Fibroblast of mammary gland (primary cell): ENCODE measurements around the gene TRMT112.

Experiments
- DNase-seq: peaks from one replicate; pipeline ENCODE4 v3.0.0-alpha.2; 2010; ENCODE audit warnings: low read depth
- H3K4me3 ChIP-seq: 2 replicates; pipeline ENCODE4 v1.5.1; 2011; ENCODE audit warnings: low read depth, mild to moderate bottlenecking, low read length, moderate library complexity; ENCODE audit not compliant: control insufficient read depth
- TF ChIP-seq, protein P1 (sequence below): conservative IDR thresholded peaks from 2 replicates; pipeline ENCODE4 v1.5.1; 2011; ENCODE audit warnings: low read depth, low read length, inconsistent platforms; ENCODE audit not compliant: control insufficient read depth, insufficient read depth

The TRMT112 gene

GRCh38 chr11:64299847-64300648 is 17.3 kb downstream of the TRMT112 start, which contains the start of gene CATSPERZ:
Gene CATSPERZ, plus strand, starts transcription at chr11:64300358. Its CDS starts 53 bp downstream, at chr11:64300411.
- peak within 1 kb of the TSS; percentile 21 for H3K4me3 ChIP-seq
- TF ChIP-seq, protein P1, sequence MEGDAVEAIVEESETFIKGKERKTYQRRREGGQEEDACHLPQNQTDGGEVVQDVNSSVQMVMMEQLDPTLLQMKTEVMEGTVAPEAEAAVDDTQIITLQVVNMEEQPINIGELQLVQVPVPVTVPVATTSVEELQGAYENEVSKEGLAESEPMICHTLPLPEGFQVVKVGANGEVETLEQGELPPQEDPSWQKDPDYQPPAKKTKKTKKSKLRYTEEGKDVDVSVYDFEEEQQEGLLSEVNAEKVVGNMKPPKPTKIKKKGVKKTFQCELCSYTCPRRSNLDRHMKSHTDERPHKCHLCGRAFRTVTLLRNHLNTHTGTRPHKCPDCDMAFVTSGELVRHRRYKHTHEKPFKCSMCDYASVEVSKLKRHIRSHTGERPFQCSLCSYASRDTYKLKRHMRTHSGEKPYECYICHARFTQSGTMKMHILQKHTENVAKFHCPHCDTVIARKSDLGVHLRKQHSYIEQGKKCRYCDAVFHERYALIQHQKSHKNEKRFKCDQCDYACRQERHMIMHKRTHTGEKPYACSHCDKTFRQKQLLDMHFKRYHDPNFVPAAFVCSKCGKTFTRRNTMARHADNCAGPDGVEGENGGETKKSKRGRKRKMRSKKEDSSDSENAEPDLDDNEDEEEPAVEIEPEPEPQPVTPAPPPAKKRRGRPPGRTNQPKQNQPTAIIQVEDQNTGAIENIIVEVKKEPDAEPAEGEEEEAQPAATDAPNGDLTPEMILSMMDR: no peak
- DNase-seq: no peak

DNA sequence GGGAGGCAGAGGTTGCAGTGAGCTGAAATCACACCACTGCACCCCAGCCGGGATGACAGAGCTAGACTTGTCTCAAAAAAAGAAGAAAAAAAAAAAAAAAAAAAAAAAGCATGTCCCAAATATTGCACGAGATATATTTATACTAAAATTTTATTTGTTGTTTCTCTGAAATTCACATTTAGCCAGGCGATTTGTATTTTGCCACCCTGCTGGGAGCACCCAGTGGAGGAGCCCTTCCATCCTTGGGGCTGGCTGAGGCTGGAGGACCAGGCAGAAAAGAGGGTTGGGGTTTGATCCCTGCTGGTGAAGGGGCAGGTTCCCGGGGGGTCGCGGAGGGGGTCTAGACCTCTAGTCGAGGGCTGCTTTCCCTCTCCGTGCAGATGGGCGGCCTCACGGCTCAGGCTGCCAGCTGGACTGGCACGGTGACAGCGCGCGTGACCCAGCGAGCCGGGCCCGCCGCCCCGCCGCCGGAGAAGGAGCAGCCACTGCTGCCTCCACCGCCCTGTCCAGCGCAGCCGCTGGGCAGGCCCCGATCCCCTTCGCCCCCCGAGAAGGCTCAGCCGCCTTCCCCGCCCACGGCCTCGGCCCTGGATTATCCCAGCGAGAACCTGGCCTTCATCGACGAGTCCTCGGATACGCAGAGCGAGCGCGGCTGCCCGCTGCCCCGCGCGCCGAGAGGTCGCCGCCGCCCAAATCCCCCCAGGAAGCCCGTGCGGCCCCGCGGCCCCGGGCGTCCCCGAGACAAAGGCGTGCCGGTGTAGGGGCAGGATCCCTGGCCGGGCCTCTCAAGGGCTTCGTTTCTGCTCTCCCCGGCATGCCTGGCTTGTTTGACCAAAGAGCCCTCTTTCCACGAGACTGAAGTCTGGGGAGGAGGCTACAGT is 18.2 kb downstream of the TRMT112 start:
- DNase-seq: no peak
- TF ChIP-seq, protein P1: no peak
- peak overlapping the region; percentile 12 for H3K4me3 ChIP-seq

GRCh38 chr11:64297699-64298358 is 19.5 kb downstream of the TRMT112 start:
- no peak for DNase-seq
- TF ChIP-seq, protein P1: no peak
- H3K4me3 ChIP-seq: no peak overlapping the region

DNA sequence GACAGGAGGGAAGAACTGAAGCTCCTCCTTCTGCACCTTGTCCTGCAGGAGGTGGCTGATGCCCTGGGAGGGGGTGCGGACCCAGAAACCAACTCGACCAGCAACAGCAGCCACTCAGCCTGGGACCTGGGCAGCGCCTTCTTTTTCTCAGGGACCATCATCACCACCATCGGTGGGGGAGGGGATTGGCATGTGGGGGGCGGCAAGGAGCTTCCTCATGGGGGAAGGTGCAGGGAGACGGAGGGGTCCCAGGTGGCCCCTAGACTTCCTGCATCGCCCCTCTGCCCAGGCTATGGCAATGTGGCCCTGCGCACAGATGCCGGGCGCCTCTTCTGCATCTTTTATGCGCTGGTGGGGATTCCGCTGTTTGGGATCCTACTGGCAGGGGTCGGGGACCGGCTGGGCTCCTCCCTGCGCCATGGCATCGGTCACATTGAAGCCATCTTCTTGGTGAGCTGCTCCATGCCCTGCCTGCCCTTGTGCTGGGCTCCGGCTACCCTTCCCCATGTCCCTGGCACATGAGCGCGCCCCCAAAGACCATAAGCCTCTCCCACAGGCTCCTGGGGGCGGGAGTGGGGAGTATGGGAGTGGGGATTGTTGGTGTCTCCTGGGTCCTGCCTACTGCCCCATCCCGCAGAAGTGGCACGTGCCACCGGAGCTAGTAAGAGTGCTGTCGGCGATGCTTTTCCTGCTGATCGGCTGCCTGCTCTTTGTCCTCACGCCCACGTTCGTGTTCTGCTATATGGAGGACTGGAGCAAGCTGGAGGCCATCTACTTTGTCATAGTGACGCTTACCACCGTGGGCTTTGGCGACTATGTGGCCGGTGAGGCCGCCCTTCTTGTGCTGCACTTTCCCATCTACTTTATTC is 20.3 kb downstream of the TRMT112 start:
- no peak for DNase-seq
- no peak overlapping the region for H3K4me3 ChIP-seq
- TF ChIP-seq, protein P1: no peak

GRCh38 chr11:64296236-64296635 is 21.1 kb downstream of the TRMT112 start:
- no peak overlapping the region for H3K4me3 ChIP-seq
- TF ChIP-seq, protein P1: no peak
- no peak for DNase-seq
